ENCODE results near the gene ASIC1.

The ASIC1 gene

GRCh38 chr12:50120953-50121352 lies 63.6 kb downstream of the ASIC1 start:
- H3K79me2 ChIP-seq (ENCODE audit: insufficient read depth, low read depth): peaks cover 14% of the 10 kb centered on the region
- no peak for TF ChIP-seq CTCF (conservative IDR thresholded peaks at IDR 0.05; ENCODE audit: low read depth, low read length)
- H2AFZ ChIP-seq (ENCODE audit: low read depth): no peak overlapping the region
- no peaks in the 10 kb centered on the region for H3K27me3 ChIP-seq (ENCODE audit: insufficient read depth, low read depth)
- H4K20me1 ChIP-seq (ENCODE audit: insufficient read depth): no peaks in the 10 kb centered on the region
- no peak overlapping the region for H3K27ac ChIP-seq
- H3K4me2 ChIP-seq: no peak overlapping the region
- no peak overlapping the region for H3K9ac ChIP-seq
- no peaks in the 10 kb centered on the region for H3K4me1 ChIP-seq (ENCODE audit: low read depth, poor library complexity, severe bottlenecking)
- H3K36me3 ChIP-seq (ENCODE audit: insufficient read depth): no peaks in the 10 kb centered on the region; the same call in 1 of the 2 replicates
- H3K4me3 ChIP-seq (IDR thresholded peaks at IDR 0.05; ENCODE audit: insufficient read depth, low read depth, low read length): no peak overlapping the region

- H3K27me3 ChIP-seq (ENCODE audit: insufficient read depth, low read depth): no peaks in the 10 kb centered on the region
- no peak overlapping the region for H3K4me2 ChIP-seq
- TF ChIP-seq CTCF (conservative IDR thresholded peaks at IDR 0.05; ENCODE audit: low read depth, low read length): no peak
- no peaks in the 10 kb centered on the region for H3K4me1 ChIP-seq (ENCODE audit: low read depth, poor library complexity, severe bottlenecking)
- H3K36me3 ChIP-seq (ENCODE audit: insufficient read depth): no peaks in the 10 kb centered on the region; the same call in 1 of the 2 replicates
- peaks cover 7% of the 10 kb centered on the region for H3K79me2 ChIP-seq (ENCODE audit: insufficient read depth, low read depth)
- H2AFZ ChIP-seq (ENCODE audit: low read depth): no peak overlapping the region
- H4K20me1 ChIP-seq (ENCODE audit: insufficient read depth): no peaks in the 10 kb centered on the region
- no peak overlapping the region for H3K9ac ChIP-seq
- H3K4me3 ChIP-seq (IDR thresholded peaks at IDR 0.05; ENCODE audit: insufficient read depth, low read depth, low read length): no peak overlapping the region
- H3K27ac ChIP-seq: no peak overlapping the region
Measured at GRCh38 chr12:50121641-50122040, 64.2 kb downstream of the ASIC1 start.

- no peak overlapping the region for H3K4me3 ChIP-seq (IDR thresholded peaks at IDR 0.05; ENCODE audit: insufficient read depth, low read depth, low read length)
- H3K9ac ChIP-seq: no peak overlapping the region
- H3K36me3 ChIP-seq (ENCODE audit: insufficient read depth): no peaks in the 10 kb centered on the region; the same call in 1 of the 2 replicates
- no peak overlapping the region for H3K4me2 ChIP-seq
- H3K79me2 ChIP-seq (ENCODE audit: insufficient read depth, low read depth): no peaks in the 10 kb centered on the region
- TF ChIP-seq CTCF (conservative IDR thresholded peaks at IDR 0.05; ENCODE audit: low read depth, low read length): no peak
- H3K4me1 ChIP-seq (ENCODE audit: low read depth, poor library complexity, severe bottlenecking): no peaks in the 10 kb centered on the region
- H3K27me3 ChIP-seq (ENCODE audit: insufficient read depth, low read depth): no peaks in the 10 kb centered on the region
- no peak overlapping the region for H3K27ac ChIP-seq
- H4K20me1 ChIP-seq (ENCODE audit: insufficient read depth): no peaks in the 10 kb centered on the region
- no peak overlapping the region for H2AFZ ChIP-seq (ENCODE audit: low read depth)
Measured at GRCh38 chr12:50123203-50123602, 65.8 kb downstream of the ASIC1 start.

- Histone ChIP-seq H3K4me2 (no peak overlapping the region), H3K27me3 (ENCODE audit: insufficient read depth, low read depth) (no peaks in the 10 kb centered on the region), H3K27ac (no peak overlapping the region), H3K4me1 (ENCODE audit: low read depth, poor library complexity, severe bottlenecking) (no peaks in the 10 kb centered on the region), H3K9ac (no peak overlapping the region), H3K4me3 (IDR thresholded peaks at IDR 0.05; ENCODE audit: insufficient read depth, low read depth, low read length) (no peak overlapping the region), H4K20me1 (ENCODE audit: insufficient read depth) (no peaks in the 10 kb centered on the region), H2AFZ (ENCODE audit: low read depth) (no peak overlapping the region), H3K36me3 (ENCODE audit: insufficient read depth) (peaks cover 7% of the 10 kb centered on the region), H3K79me2 (ENCODE audit: insufficient read depth, low read depth) (no peaks in the 10 kb centered on the region)
- TF ChIP-seq CTCF (conservative IDR thresholded peaks at IDR 0.05; ENCODE audit: low read depth, low read length): no peak
Measured at GRCh38 chr12:50127546-50127945, 70.2 kb downstream of the ASIC1 start.

Data from KMS-11 (cell line).